ENCODE measurements around the gene BCKDK.

Gene BCKDK

GRCh38 chr16:31078597-31079341, 29.4 kb upstream of the BCKDK start:
- Histone ChIP-seq H3K27me3 (replicated peaks; ENCODE audit: control insufficient read depth, insufficient read depth, low read length) (no peaks in the 10 kb centered on the region), H3K4me3 (replicated peaks; ENCODE audit: low read depth, low read length) (no peak overlapping the region), H3K36me3 (ENCODE audit: control insufficient read depth, insufficient read depth, low read length) (peaks cover 40% of the 10 kb centered on the region)
- DNase-seq (ENCODE audit: extremely low read depth, insufficient read length), result no peak
- TF ChIP-seq CTCF (IDR thresholded peaks at IDR 0.05; ENCODE audit: insufficient read depth, low read length, poor library complexity, severe bottlenecking), result no peak

- no peak for DNase-seq (ENCODE audit: extremely low read depth, insufficient read length)
- H3K4me3 ChIP-seq (replicated peaks; ENCODE audit: low read depth, low read length), result no peak overlapping the region
- TF ChIP-seq CTCF (IDR thresholded peaks at IDR 0.05; ENCODE audit: insufficient read depth, low read length, poor library complexity, severe bottlenecking), result no peak
- peaks cover 43% of the 10 kb centered on the region for H3K36me3 ChIP-seq (ENCODE audit: control insufficient read depth, insufficient read depth, low read length)
- H3K27me3 ChIP-seq (replicated peaks; ENCODE audit: control insufficient read depth, insufficient read depth, low read length), result no peaks in the 10 kb centered on the region
Observed at GRCh38 chr16:31079342-31079944, 28.7 kb upstream of the BCKDK start.

GRCh38 chr16:31080035-31080629, 28.1 kb upstream of the BCKDK start:
- no peak for DNase-seq (ENCODE audit: extremely low read depth, insufficient read length)
- Histone ChIP-seq H3K4me3 (replicated peaks; ENCODE audit: low read depth, low read length) (no peak overlapping the region), H3K36me3 (ENCODE audit: control insufficient read depth, insufficient read depth, low read length) (peaks cover 47% of the 10 kb centered on the region), H3K27me3 (replicated peaks; ENCODE audit: control insufficient read depth, insufficient read depth, low read length) (no peaks in the 10 kb centered on the region)
- TF ChIP-seq CTCF (IDR thresholded peaks at IDR 0.05; ENCODE audit: insufficient read depth, low read length, poor library complexity, severe bottlenecking), result no peak

GRCh38 chr16:31080756-31081419, 27.3 kb upstream of the BCKDK start:
- no peaks in the 10 kb centered on the region for H3K27me3 ChIP-seq (replicated peaks; ENCODE audit: control insufficient read depth, insufficient read depth, low read length)
- H3K36me3 ChIP-seq (ENCODE audit: control insufficient read depth, insufficient read depth, low read length), result peaks cover 48% of the 10 kb centered on the region
- DNase-seq (ENCODE audit: extremely low read depth, insufficient read length), result no peak
- no peak overlapping the region for H3K4me3 ChIP-seq (replicated peaks; ENCODE audit: low read depth, low read length)
- no peak for TF ChIP-seq CTCF (IDR thresholded peaks at IDR 0.05; ENCODE audit: insufficient read depth, low read length, poor library complexity, severe bottlenecking)

GRCh38 chr16:31081428-31082351, 26.5 kb upstream of the BCKDK start:
- Histone ChIP-seq H3K4me3 (replicated peaks; ENCODE audit: low read depth, low read length) (no peak overlapping the region), H3K27me3 (replicated peaks; ENCODE audit: control insufficient read depth, insufficient read depth, low read length) (no peaks in the 10 kb centered on the region), H3K36me3 (ENCODE audit: control insufficient read depth, insufficient read depth, low read length) (peaks cover 46% of the 10 kb centered on the region)
- DNase-seq (ENCODE audit: extremely low read depth, insufficient read length), result no peak
- no peak for TF ChIP-seq CTCF (IDR thresholded peaks at IDR 0.05; ENCODE audit: insufficient read depth, low read length, poor library complexity, severe bottlenecking)

Measured in GM06990 (cell line).